ENCODE data around the gene NPTN.
"Not testable (repeated sequence)": the region's sequence is repeated elsewhere in the genome, so short reads cannot be mapped to it uniquely, and the experiment has no call there.

NPTN gene

GRCh38 chr15:73573037-73573436, 60.2 kb downstream of the NPTN start:
- no peak for DNase-seq (ENCODE audit: low read depth in 2 of 3, low spot score in 2 of 3)

DNA sequence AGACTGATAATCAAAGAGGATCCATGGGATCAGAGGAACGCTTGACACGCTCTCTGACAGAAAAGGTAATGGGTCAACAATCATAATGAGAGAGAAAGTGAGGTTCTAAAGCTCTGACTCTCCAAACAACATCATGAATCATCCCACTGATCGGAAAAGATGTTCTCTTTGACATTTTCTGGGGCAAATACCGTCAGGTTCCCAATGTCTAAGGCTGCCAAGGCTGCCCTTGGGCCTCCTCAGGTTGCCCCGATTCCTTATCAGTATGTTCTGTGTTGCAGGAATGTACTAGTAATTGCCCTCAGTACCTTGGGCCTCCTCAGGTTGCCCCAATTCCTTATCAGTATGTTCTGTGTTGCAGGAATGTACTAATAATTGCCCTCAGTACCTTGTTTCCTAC, 60.9 kb downstream of the NPTN start:
- DNase-seq (ENCODE audit: low read depth in 2 of 3, low spot score in 2 of 3) = no peak

- DNase-seq (ENCODE audit: low read depth in 2 of 3, low spot score in 2 of 3) = no peak
Observed at GRCh38 chr15:73571346-73571745, 61.8 kb downstream of the NPTN start.

- no peak for DNase-seq (ENCODE audit: low read depth in 2 of 3, low spot score in 2 of 3)
Observed at GRCh38 chr15:73570355-73571032, 62.7 kb downstream of the NPTN start.

DNA sequence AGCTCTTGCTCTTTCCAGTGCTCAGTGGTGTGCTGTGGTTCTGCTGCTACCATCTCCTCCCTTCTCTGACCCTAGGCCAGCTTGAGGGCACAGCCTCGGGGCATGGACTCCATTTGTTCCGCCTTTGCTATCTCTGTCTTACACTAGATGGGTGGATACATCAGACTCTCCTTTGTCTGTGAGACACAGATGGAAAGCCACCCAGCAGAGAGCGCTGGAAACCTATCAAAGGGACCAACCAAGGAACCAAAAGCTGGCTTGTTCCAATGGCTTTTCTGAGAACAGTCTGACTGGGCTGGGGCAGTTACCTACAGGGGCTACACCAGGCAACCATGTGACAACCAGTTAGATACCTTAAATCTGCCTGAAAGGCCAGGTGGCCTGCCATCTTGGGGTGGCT, 63.8 kb downstream of the NPTN start:
- no peak for DNase-seq (ENCODE audit: low read depth in 2 of 3, low spot score in 2 of 3)

GRCh38 chr15:73568564-73569280, 64.5 kb downstream of the NPTN start:
- DNase-seq (ENCODE audit: low read depth in 2 of 3, low spot score in 2 of 3) = no peak

DNA sequence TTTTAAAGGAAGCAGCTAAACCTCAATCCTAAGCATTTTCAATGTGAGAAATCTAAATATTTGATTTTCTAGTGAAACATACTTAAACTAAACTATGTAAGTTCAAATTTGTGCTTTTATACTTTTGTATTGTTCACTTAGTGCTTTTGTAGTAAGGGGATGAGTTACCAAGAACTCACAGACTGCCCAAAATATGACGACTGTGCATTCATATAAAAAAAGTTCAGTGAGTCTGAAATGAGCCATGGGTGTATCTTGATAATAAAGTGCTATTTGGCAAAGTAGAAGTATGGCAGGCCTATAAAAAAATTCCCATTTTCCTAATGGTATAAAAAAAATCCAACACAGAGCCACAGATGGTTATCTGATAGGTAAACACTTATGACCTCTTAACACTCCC, 66.2 kb downstream of the NPTN start:
- DNase-seq (ENCODE audit: low read depth in 2 of 3, low spot score in 2 of 3) = no peak

GRCh38 chr15:73564255-73564654, 68.9 kb downstream of the NPTN start:
- DNase-seq (ENCODE audit: low read depth in 2 of 3, low spot score in 2 of 3) = no peak

GRCh38 chr15:73560501-73561117, 72.6 kb downstream of the NPTN start:
- no peak for DNase-seq (ENCODE audit: low read depth in 2 of 3, low spot score in 2 of 3)

DNA sequence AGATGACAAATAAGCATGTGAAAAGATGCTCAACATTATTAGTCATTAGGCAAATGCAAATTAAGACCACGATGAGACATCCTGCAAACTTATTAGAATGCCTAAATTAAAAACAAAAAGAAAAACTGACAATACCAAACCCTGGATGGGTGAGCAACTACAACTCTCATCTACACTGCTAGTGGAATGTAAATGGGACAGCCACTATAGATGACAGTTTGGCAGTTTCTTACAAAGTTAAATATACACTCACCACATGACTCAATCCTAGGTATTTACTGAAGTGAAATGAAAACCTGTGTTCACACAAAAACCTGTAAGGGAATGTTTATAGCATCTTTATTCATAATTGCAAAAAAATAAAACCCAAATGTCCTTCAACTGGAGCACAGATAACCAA, 74.7 kb downstream of the NPTN start:
- DNase-seq (ENCODE audit: low read depth in 2 of 3, low spot score in 2 of 3) = no peak

- DNase-seq (ENCODE audit: low read depth in 2 of 3, low spot score in 2 of 3) = no peak
Observed at GRCh38 chr15:73555080-73555479, 78.1 kb downstream of the NPTN start.

- no peak for DNase-seq (ENCODE audit: low read depth in 2 of 3, low spot score in 2 of 3)
Observed at GRCh38 chr15:73550190-73550589, 83.0 kb downstream of the NPTN start.

GRCh38 chr15:73548925-73549324, 84.3 kb downstream of the NPTN start:
- not testable (repeated sequence) for DNase-seq (ENCODE audit: low read depth in 2 of 3, low spot score in 2 of 3)

- no peak for DNase-seq (ENCODE audit: low read depth in 2 of 3, low spot score in 2 of 3)
Observed at GRCh38 chr15:73541479-73541878, 91.7 kb downstream of the NPTN start.

- DNase-seq (ENCODE audit: low read depth in 2 of 3, low spot score in 2 of 3) = no peak
Observed at GRCh38 chr15:73540161-73540560, 93.0 kb downstream of the NPTN start.

DNA sequence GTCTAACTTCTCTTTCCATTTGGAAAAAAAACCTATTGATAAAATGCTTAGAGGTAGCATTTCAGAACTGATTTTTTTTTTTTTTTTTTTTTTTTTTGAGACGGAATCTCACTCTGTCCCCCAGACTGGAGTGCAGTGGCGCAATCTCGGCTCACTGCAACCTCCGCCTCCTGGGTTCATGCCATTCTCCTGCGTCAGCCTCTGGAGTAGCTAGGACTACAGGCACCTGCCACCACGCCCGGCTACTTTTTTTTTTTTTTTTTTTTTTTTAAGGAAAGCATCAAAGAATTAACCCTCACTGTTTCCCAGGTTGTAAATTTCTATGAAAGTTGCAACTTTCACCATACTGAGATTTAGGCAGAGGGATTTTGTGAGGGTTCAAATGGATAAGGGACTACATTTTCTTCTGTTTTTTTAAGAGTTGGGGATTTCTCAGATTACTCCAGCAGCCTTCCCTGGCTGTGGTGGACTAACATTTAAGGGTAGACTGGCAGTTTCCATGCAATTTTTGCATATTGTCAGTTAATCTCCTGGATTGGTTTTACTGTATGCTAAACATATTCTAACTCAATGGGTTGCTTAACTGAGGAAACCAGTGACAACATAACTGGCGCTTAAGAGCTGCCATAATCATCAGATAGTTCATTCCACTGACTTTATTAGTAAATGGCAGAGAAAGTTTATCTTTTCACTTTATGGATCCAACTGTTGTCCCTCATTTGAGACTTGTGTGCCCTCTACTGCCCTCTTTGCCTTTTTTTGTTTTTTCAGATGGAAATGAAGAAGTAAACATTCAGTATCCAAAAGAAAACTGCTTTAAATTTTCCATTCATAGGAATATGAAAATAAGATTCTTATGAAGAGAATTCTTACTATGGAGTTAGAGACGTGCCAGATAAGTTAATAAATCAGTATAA, 93.7 kb downstream of the NPTN start:
- no peak for DNase-seq (ENCODE audit: low read depth in 2 of 3, low spot score in 2 of 3)

GRCh38 chr15:73538563-73539211, 94.5 kb downstream of the NPTN start:
- DNase-seq (ENCODE audit: low read depth in 2 of 3, low spot score in 2 of 3) = no peak

DNA sequence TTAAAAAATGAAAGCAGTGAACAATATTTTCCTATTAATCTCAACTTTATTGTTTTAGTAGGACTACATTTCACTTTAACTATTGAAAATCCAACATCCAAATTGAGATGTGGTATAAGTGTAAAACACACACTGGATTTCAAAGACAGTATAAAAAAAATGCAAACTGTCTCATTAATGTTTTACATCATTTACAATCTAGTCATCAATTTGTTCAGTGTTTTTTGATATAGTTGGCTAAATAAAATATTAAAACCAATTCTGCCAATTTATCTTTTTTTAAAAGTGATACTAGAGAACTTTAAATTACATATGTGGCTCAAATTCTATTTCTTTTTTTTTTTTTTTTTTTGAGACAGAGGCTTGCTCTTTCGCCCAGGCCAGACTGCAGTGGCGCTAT, 95.1 kb downstream of the NPTN start:
- no peak for DNase-seq (ENCODE audit: low read depth in 2 of 3, low spot score in 2 of 3)

GRCh38 chr15:73530649-73531048, 102.5 kb downstream of the NPTN start:
- DNase-seq (ENCODE audit: low read depth in 2 of 3, low spot score in 2 of 3) = no peak

DNA sequence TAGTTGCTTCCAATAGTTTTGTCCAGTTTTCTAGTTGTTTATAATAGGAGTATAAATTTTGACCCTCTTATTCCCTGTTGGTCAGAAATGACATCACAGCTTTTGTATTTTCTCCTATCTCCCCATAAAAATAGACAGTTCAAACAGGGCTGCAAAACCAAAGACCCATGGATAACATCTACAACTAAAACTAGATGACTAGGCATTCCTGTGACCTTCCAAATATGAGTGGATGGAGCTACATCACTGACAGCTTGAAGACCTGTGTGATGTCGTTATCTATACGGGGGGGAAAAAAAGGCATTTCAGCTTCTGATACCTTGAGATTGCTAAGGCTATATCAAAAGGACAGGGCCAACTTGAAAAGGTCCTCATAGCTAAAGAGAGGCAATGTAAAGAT, 105.6 kb downstream of the NPTN start:
- no peak for DNase-seq (ENCODE audit: low read depth in 2 of 3, low spot score in 2 of 3)

GRCh38 chr15:73524919-73525318, 108.3 kb downstream of the NPTN start:
- no peak for DNase-seq (ENCODE audit: low read depth in 2 of 3, low spot score in 2 of 3)

Data from activated CD8-positive, alpha-beta memory T cell treated with anti-CD3 and anti-CD28 coated beads for 48 hours (primary cell).